ENCODE results near the gene TJP3. TPM values are rescaled to one million over a fixed set of nuclear protein-coding genes. Genes with fewer than 3 reads are reported as not detected.

Gene TJP3
- total RNA-seq, 1 donor from 2014 or later, result not detected

DNA sequence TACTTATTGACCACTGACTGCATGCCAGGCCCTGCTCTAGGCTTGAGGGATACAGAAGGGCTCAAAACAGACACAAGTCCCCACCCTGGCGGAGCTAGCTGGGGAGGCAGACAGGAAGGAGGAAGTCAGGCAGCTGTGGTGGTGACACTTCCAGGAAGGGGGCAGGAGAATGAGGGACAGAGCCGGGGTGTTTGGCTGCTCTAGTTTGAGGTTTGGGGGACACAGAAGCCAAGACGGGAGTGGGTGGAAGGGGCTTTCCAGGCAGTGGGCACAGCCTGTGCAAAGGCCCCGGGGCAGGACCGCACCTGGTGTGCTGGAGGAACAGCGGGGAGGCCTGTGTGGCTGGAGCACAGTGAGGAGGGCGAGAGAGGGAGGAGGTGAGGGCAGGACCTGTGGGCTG lies 58.3 kb downstream of the TJP3 start:
- no peak for DNase-seq (ENCODE audit: low spot score)

DNA sequence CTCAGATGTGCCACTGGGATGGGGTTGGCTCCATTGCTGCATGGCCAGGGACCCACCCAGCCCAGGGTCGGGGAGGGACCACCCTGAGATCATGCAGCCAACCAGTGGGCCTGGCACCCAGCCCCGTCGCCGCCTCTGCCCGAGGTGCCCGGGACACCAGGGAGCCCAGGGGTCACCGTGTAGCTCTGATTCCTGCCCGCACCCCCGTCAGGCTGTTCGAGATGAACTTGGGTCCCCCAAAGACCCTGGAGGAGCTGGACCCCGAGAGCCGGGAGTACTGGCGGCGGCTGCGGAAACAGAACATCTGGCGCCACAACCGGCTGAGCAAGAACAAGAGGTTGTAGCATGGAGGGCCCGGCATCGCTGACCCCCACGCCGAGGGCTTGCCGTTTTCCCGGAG lies 58.9 kb downstream of the TJP3 start:
- no peak for DNase-seq (ENCODE audit: low spot score)

DNA sequence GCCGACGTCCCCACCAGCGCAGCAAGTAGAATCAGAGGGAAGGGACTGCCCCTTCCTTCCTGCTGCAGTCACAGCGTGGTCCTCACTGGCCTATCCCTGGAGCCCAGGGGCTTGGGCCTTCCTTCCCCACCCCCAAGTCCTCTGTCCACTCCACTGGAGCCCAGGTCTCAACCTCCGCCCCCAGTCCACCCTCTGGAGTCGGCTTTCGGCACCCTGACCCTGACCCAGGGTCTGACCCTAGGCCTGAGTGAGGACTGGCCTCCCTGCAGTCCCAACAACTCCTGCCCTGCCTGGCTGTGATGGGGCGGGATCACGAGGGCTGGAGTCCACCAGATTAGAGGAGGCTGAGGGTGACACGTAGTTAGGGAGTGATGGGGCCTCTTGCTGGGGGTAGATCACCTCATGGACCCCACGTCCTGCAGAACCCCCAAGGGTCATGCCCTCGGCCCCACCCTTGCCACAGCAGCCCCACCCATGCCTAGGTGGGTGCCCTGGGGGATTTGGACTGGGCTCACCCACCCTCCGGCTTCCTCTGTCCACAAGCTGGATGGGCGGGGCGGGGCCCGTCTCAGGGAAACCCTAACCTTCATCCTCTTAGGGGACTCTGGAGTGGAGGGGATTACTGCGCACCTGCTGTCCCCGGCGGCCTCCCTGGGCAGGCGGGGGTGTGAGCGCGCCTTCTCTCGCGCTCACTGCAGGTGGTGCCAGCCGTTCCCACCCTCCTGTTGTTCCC lies 60.0 kb downstream of the TJP3 start:
- DNase-seq (ENCODE audit: low spot score), result no peak

DNA sequence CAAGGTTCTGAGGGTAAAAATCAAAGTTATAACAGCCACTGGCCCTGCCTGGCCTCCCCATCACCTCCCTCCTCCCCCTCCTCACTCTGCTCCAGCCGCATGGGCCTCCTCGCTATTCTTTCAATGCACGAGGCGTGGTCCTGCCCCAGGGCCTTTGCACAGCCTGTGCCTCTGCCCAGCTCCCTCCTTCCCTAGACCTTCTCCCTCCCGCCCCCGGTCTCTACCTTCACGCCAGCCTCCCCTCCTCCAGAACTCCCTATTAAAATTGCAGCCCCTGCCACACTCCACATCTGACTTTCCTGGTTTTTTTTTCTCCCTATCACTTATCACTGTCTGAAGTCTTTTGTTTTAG lies 60.5 kb downstream of the TJP3 start:
- DNase-seq (ENCODE audit: low spot score), result no peak

DNA sequence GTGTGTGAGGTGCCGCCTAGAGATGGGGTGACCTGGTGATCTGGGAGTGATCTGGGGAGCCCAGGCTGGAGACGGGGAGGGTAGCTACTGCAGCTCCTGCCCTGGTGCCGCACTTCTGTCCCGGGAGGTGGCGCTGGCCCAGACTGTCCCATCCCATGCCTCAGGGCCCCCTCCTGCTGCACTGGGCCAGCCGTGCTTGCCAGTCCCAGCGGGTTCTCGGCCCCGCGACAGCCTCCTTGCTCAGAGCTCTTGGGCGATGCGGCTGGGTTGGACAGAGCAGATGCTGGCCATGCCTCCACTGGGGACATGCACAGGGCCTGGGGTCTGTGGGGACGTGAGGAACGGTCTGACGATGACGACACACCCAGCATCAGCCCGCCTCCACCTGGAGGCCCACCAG lies 61.3 kb downstream of the TJP3 start:
- no peak for DNase-seq (ENCODE audit: low spot score)

DNA sequence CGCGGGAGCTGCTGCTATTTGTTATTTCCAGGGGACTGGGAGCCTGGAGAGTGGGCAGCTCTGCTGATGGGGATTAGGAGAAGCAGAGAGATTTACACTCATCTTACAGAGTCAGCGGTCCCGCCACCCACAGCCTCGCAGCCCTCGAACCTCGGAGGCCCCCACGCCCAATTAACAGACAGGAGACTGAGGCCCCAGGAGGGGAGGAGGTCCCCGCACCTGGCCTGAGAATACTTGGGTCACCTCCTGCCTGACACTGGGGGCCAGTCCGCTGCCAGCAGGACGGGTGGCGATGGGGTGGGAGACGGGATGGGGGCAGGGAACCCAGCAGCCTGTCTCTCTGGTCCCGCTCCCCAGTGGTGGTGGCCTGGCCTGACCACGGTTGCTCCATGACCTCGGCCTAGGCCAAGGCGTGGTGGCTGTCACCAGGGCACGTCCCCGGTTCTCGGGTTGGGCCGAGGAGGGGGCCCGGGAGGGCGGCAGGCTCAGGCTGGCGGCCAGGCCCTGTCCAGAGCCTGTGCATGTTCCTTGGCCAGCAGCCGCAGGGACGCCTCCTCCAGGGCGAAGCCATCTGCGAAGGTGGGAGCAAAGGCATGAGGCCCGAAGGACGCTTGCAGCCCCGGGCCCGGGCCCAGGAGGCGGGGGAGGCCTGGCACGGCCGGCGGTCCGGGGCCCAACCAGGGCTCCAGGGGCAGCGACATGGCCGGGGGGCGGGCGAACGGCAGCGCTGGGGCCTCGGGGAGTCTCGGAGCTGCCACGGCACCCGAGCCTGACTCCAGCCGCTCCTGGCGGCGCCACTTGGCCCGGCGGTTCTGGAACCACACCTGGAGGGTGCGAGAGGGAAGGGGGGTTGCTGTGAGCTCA lies 62.2 kb downstream of the TJP3 start:
- no peak for DNase-seq (ENCODE audit: low spot score)

DNA sequence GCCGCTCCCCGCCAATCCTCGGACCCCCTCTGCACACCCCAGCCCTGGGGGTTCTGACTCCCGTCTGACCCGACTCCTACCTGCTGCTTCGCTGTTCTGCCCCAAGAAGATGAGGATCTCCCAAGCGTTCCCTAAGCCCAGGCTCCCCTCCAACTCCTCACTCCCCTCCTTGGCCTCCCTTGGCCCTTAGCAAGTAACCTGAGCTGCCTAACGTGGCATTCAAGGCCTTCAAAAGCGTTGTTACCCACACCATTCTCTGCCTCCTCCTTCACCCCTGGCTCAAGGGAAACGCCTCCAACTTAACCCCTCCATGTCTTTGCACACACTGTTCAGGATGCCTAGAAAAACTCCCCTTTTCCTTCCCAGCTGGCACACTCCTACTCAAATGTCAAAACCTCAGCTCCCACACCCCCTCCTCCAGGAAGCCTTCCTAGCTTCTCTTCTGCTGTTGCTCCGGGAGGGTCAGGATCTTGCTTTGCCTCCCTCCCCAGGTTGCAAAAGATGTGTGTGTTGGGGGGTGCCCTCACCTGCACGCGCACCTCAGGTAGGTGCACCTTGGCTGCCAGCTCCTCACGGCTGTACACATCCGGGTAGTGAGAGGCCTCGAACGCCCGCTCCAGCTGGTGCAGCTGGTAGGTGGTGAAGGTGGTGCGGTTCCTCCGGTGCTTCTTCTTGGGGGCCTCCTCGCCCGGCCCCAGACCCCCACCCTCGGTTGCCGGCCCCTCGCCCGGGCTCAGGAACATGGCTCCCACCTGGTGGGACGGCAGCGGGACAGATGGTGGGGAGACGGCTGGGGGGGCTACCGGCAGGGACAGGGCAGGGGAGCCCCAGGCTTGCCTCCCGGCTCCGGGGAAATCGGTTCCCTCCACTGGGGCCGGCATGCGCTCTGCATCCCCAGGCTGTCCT lies 63.1 kb downstream of the TJP3 start:
- DNase-seq (ENCODE audit: low spot score), result no peak

DNA sequence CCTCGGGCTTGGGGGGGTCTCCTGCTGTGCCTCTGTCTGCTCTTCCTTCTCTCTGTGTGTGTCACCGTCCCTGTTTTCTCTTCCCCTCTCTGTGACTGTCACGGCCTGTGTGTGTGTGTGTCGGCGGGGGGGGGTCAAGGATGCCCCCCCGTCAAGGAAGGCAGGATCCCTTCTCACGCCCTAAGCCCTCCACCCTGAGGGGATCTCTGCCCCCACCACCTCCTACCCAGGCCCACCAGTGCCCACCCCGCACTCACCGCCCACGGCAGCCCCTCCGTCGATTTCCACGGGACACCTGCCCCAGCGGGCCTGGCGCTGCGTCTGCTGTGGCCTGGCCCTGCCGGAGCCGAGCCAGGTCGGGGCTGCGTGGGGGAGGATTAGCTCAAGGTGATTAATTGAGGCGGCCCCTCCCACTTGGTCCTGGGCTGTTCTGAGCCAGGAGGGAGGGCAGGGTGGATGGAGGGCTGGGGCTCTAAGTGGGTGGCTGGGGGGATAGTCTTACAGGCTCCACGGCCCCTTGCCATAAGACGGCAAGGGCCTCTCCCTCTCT lies 63.8 kb downstream of the TJP3 start, which contains the start of gene RAX2:
Gene RAX2, minus strand, starts transcription at position 323 of the 550 bp plus-strand sequence. CDS start 486 bp downstream, outside the sequence.
- no peak for DNase-seq (ENCODE audit: low spot score)

DNA sequence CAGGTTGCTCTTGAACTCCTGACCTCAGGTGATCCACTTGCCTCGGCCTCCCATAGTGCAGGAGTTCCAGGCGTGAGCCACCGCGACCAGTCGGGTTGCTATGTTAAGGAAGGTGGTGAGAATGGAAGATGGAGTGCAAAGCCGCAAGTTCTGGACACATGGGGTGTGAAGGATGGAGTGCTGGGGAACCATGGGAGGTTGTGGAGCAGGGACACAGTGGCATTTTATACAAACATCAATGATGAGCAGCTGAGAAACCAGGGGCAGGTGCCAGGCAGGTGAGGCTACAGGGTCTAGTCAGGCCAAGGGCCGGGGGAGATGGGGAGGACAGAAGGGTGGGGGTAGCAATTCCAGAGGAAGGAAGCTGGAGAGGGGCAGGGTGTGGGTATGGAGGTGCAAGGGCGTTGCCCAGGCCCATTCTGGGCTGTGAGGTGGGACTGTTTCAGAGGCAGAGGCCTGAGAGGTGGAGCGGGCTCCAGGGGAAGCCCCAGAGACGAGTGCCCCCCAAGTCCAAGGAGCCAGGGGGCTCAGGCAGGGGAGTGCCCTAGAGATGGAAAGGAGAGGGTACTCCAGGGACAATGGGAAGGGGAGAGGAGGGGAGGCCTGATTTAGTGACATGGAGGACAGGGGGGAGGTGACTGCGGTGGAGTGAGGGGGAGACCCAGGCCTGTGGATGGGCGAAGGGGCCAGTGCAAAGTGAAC lies 65.8 kb downstream of the TJP3 start:
- no peak for DNase-seq (ENCODE audit: low spot score)

DNA sequence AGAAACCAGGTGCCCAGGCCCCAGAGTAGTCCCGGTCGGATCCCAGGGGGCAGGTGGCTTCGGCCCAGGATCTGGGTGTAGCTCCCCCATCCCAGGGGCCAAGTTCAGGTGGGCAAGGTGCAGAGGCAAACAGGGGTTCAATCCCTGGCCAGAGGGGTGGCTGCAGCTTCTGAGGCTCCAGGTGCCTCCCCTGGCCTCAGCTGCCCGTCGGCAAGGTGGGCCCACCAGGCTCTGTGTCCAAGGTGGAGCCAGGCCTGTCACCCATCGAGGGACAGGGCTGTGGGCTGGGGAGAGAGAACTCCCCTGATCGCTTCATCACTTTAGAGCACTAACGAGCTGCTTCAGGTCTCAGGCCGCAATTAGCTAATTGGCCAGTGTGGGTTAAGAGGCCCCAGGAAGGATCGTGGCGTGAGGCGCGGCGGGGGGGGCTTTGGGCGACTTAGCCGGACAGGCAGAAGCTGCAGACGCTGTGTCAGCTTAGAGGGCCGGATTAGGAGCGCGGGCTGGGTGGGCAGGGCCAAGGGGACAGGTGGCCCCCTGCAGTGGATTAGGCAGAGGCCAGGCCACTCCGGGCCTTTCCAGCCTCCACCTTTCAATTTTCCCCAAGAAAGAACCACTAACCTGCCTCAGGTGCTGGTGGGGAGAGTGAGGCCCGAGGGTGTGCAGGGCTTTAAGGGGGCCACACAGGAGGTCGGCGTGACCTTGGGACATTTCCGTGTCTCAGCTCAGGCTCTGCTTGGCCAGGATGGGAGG lies 66.6 kb downstream of the TJP3 start:
- DNase-seq (ENCODE audit: low spot score), result no peak

DNA sequence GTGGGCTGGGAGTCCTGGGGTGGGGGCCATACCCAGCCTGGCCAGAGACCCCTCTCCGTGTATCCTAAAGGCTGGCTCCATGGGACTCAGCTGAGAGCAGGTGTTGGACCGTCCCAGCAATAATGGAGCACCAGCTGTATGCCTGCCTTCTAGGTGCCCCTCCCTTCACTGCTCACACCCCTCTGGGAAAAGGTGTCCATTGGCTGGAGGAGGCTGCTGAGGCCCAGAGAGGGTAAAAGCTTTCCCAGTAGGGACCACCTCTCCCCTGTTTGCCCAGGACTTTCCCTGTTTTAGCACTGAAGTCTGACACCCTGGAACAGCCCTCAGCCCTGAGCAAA lies 67.2 kb downstream of the TJP3 start:
- no peak for DNase-seq (ENCODE audit: low spot score)

DNA sequence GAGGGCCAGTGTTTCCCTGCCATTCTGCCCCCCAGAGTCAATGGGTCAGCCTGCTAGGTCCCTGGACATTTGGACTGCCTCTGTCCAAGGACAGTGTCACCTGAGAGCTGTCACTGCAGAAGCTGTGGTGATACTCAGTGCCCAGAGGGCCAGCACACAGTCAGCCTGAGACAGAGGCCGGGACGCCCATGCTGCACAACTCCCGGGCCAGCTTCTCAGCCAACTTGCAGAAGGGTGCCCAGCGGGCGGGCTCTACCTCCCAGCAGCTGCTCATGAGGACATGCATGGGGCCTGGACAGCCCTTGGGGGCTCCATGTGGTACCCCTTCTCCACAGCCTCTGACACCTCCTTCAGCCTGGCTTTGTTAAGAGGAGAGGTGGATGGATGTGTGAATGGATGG lies 67.6 kb downstream of the TJP3 start:
- DNase-seq (ENCODE audit: low spot score), result no peak

DNA sequence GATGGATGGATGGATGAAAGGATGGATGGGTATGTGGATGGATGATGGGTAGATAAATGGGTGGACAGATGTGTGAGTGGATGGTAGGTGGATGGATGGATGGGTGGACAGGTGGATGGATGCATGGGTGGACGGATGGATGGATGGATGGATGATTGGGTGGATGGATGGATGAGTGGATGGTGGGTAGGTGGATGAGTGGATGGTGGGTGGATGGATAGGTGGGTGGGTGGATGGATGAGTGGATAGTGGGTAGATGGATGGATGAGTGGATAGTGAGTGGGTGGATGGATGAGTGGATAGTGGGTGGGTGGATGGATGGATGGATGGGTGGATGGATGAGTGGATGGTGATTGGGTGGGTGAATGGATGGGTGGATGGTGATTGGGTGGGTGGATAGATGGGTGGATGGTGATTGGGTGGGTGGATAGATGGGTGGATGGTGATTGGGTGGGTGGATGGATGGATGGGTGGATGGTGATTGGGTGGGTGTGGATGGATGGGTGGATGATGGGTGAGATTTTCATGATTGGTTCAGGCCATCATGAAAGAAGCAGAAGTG lies 68.4 kb downstream of the TJP3 start:
- DNase-seq (ENCODE audit: low spot score), result no peak

DNA sequence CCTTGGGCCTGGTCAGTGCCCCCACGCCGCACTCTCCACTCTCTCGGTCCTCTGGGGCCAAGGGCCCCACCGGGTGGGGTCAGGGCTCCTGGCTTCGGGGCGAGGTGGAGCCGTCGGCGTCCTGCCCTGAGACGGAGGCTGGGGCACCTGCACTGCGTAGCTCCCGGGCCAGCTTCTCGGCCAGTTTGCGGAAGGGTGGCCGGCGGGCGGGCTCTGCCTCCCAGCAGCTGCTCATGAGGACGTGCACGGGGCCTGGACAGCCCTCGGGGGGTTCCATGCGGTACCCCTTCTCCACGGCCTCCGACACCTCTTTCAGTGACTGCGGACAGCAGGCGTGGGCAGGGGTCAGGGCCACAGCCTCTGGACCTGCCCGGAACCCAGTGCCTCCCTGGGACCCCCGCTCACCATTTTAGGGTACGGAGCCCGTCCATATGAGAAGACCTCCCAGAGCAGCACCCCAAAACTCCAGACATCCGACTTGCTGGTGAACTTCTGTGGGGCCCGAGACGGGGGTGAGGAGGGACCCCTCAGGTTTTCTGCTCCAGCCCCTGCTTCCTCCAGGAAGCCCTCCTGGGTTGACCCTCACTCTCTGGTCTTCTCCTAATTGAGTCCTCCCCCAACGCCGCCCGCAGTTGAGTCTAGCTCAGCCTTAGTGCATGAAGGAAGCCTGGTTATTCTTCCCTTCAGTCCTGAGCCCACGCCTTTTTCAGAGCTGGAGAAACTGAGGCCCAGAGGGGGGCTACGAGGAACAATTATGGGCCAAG lies 70.1 kb downstream of the TJP3 start:
- DNase-seq (ENCODE audit: low spot score), result no peak

DNA sequence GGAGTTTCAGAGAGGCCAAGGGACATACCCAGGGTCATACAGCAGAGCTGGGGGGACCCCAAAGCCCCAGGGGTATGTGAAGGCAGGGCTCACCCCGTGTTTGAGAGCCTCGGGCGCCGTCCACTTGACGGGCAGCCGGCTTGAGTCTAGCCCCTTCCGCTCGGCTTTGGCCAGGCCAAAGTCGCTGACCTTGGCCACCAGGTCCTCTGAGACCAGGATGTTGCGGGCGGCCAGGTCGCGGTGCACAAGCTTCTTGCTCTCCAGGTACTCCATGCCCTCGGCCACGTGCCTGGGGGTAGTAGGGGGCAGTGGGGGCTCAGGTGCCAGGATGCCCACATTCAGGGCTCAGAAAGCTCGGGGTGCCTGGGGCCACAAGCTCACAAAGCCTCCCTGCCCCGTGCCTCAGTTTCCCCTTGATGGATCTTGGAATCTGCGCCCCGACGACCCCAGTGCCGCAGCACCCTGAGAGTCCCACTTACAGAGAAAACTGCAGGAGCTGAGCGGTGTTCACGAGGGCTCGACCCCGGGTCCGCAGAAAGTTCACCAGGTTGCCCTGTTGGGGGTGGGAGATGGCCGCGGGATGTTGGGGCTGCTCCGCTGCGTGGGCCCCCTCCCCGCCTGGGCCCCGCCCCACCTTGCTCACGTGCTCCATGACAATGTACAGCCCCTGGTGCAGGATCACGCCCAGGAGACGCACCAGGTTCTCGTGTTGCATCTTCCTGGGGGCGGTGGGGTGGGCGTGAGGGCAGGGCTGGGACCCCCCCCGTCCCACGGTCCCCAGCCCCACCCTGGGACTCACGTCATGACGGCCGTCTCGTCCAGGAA lies 70.9 kb downstream of the TJP3 start:
- no peak for DNase-seq (ENCODE audit: low spot score)

DNA sequence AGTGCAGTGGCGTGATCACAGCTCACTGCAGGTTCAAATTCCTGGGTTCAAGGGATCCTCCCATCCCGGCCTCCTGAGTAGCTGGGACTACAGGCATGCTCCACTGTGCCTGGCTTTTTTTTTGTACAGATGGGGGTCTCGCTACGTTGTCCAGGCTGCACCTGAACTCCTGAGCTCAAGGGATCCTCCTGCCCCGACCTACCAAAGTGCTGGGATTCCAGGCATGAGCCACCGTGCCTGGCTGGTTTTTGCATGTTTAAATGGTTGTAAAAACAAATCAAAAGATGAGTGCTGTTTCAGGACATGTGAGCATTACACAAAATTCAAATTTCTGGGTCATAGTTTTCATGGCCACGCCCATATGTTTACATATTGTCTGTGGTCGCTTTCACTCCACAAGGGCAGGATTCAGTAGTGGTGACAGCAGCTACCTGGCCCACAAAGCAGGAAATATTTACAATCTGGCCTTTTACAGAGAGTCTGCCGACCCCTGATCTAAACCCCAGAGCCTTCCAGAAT lies 72.7 kb downstream of the TJP3 start:
- DNase-seq (ENCODE audit: low spot score), result no peak

DNA sequence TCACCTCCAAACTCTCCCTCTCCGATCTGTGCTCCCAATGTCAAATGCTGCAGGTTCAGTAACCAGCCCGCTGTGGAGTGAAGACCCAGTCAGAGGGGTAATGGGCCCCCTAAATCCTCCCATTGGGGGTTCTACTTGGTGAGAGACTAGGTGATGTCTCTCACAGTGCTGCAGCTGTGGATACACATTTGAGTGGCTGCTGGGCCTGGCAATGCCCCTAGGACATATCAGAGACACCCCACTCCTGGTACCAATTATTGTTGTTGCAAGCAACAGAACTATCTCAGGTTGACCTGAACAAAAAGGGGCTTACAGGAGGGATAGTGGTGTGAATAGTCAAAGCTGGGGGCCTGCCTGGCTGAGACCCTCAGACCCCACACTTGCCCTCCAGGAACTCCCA lies 73.4 kb downstream of the TJP3 start:
- DNase-seq (ENCODE audit: low spot score), result no peak

DNA sequence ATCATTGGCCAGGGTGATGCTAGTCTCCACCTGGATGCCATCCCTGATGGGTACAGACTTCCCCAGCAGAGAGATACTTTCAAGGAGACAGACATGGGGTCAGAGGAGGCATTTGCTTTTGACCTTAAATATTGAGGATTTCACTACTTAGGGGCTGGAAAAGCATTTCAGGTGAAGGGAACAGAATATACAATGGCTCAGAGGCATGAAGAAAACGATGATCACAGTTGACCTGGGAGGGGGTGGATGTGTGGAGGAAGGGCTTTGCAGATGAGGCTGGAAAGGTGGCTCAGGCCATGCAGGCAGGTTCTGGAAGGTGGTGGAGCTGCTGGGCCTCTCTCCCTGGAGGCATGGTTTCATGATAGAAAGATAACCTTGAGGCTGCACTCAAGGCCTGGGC lies 74.1 kb downstream of the TJP3 start:
- DNase-seq (ENCODE audit: low spot score), result no peak
